ENCODE results near the gene IQCN.
A peak's percentile ranks its signal among the peaks of the same experiment; 100 is the strongest.

IQCN gene

GRCh38 chr19:18261474-18261873 lies 12.8 kb downstream of the IQCN start:
- TF ChIP-seq CTCF (conservative IDR thresholded peaks at IDR 0.05; ENCODE audit: control insufficient read depth, insufficient read depth, low read depth, low read length) = no peak
- no peak overlapping the region for H3K4me3 ChIP-seq (ENCODE audit: control insufficient read depth, low read depth, low read length)
- DNase-seq (ENCODE audit: low read depth) = no peak

DNA sequence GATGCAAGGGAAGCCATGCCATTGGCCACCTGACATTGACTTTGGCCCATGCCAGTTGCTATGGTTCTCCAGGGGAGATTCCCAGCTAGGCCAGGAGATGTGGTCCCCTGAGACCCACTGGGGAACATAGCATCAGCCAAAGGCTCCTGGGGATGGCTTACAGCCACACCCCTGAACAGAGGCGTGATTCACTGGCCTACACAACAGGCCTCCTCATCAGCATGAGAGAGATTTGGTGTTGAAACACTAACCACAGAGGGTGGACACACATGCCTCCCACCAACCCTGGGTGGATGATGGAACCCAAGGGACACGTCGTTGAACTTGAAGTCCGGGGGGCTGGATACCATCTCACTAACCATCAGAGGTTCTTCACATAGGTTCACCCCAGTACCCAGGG lies 14.4 kb downstream of the IQCN start:
- peak; percentile 80 for DNase-seq (ENCODE audit: low read depth)
- TF ChIP-seq CTCF (conservative IDR thresholded peaks at IDR 0.05; ENCODE audit: control insufficient read depth, insufficient read depth, low read depth, low read length) = no peak

GRCh38 chr19:18257503-18258470 lies 16.5 kb downstream of the IQCN start:
- no peak for DNase-seq (ENCODE audit: low read depth)
- TF ChIP-seq CTCF (conservative IDR thresholded peaks at IDR 0.05; ENCODE audit: control insufficient read depth, insufficient read depth, low read depth, low read length) = no peak
- H3K4me3 ChIP-seq (ENCODE audit: control insufficient read depth, low read depth, low read length) = no peak overlapping the region

More for the DNA sequence above, 14.4 kb downstream of the IQCN start:
- H3K4me3 ChIP-seq (ENCODE audit: control insufficient read depth, low read depth, low read length) = no peak overlapping the region

- TF ChIP-seq CTCF (conservative IDR thresholded peaks at IDR 0.05; ENCODE audit: control insufficient read depth, insufficient read depth, low read depth, low read length) = no peak
- H3K4me3 ChIP-seq (ENCODE audit: control insufficient read depth, low read depth, low read length) = no peak overlapping the region
- no peak for DNase-seq (ENCODE audit: low read depth)
Observed at GRCh38 chr19:18254546-18255503, 19.4 kb downstream of the IQCN start.

DNA sequence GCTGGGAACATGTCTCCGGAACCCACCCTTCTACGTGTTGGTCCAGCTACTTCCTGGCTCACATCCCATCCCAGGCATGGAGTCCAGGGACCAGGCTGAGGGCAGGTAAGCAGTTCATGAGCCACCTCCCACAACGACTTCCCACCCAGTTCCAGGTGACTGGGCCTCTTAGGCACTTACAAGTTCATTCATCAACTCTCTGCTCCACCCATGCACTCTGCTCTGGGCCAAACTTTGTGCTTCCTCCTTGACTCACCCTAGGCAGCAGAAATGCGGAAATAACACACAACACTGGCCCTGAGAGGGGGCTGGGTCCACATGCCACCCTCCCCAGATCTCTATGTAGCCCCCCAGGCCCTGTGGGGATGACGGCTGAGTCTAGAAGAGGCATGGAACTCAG lies 20.5 kb downstream of the IQCN start:
- TF ChIP-seq CTCF (conservative IDR thresholded peaks at IDR 0.05; ENCODE audit: control insufficient read depth, insufficient read depth, low read depth, low read length) = no peak
- no peak for DNase-seq (ENCODE audit: low read depth)
- H3K4me3 ChIP-seq (ENCODE audit: control insufficient read depth, low read depth, low read length) = no peak overlapping the region

- no peak for DNase-seq (ENCODE audit: low read depth)
- TF ChIP-seq CTCF (conservative IDR thresholded peaks at IDR 0.05; ENCODE audit: control insufficient read depth, insufficient read depth, low read depth, low read length) = no peak
- H3K4me3 ChIP-seq (ENCODE audit: control insufficient read depth, low read depth, low read length) = no peak overlapping the region
Observed at GRCh38 chr19:18253130-18253529, 21.1 kb downstream of the IQCN start.

All from fibroblast of mammary gland (primary cell).